OCI-LY7 (cell line): ENCODE results near the gene SPG11. TPM values are rescaled to one million over a fixed set of nuclear protein-coding genes. Genes with fewer than 3 reads are reported as not detected.

Experiments
- BruUV-seq: library from RNA; stranded (reverse); fragments of 400-500 nt; replicated peaks from 2 replicates; lab custom pipeline; 2021; lab: Mats Ljungman, UMichigan
- CTCF ChIA-PET: fragments of 300-600 bp; sonication (Branson Sonifier 250); formaldehyde crosslinking; loops from one replicate; lab custom pipeline; 2022; ENCODE audit warnings: antibody characterized with exemption; ENCODE audit not compliant: unreplicated experiment; lab: Charles Lee
- POLR2A ChIA-PET: fragments of 300-600 bp; sonication (Branson Sonifier 250); formaldehyde crosslinking; loops from one replicate; lab custom pipeline; 2022; ENCODE audit warnings: antibody characterized with exemption; lab: Charles Lee
- DNase-seq: peaks from one replicate; pipeline ENCODE4 v3.0.0-alpha.2; 2015; ENCODE audit warnings: low spot score
- H2AFZ ChIP-seq: fragments of 200-600 bp; sonication (generic), shearing (Covaris generic); 2 replicates; pipeline ENCODE4 v1.6.1; 2014; ENCODE audit warnings: mild to moderate bottlenecking, antibody characterized with exemption, low read length, moderate library complexity
- H3K27ac ChIP-seq: fragments of 200-600 bp; sonication (generic); 2 replicates; pipeline ENCODE4 v1.5.1; 2014; ENCODE audit warnings: mixed run types, low read depth, mild to moderate bottlenecking, moderate library complexity, low read length, inconsistent platforms; ENCODE audit not compliant: poor library complexity, severe bottlenecking
- H3K36me3 ChIP-seq: fragments of 200-600 bp; sonication (generic); 2 replicates; pipeline ENCODE4 v1.6.1; 2014; ENCODE audit warnings: mild to moderate bottlenecking, antibody characterized with exemption, low read length, moderate library complexity, mixed read lengths; ENCODE audit not compliant: insufficient read depth
- H3K4me1 ChIP-seq: fragments of 200-600 bp; sonication (generic); 2 replicates; pipeline ENCODE4 v1.5.1; 2014; ENCODE audit warnings: mild to moderate bottlenecking, low read length; ENCODE audit not compliant: insufficient read depth, poor library complexity, severe bottlenecking
- H3K4me2 ChIP-seq: fragments of 200-600 bp; sonication (generic); 2 replicates; pipeline ENCODE4 v1.6.1; 2014; ENCODE audit warnings: mild to moderate bottlenecking, low read length
- H3K4me3 ChIP-seq: fragments of 200-600 bp; sonication (generic); 2 replicates; pipeline ENCODE4 v1.5.1; 2014; ENCODE audit warnings: mild to moderate bottlenecking, low read depth, low read length; ENCODE audit not compliant: poor library complexity, severe bottlenecking
- H3K79me2 ChIP-seq: fragments of 200-600 bp; sonication (generic); 2 replicates; pipeline ENCODE4 v1.6.1; 2016; ENCODE audit warnings: low read depth, mild to moderate bottlenecking, low read length, moderate library complexity, mixed read lengths; ENCODE audit not compliant: insufficient read depth
- H3K9me2 ChIP-seq: fragments of 200-600 bp; sonication (generic); 2 replicates; pipeline ENCODE4 v1.6.1; 2016; ENCODE audit warnings: mild to moderate bottlenecking, low read length, mixed read lengths; ENCODE audit not compliant: insufficient read depth
- H3K9me3 ChIP-seq: fragments of 200-600 bp; sonication (generic); 2 replicates; pipeline ENCODE4 v1.6.1; 2014; ENCODE audit warnings: mild to moderate bottlenecking, mixed run types, low read length, mixed read lengths
- H4K20me1 ChIP-seq: fragments of 200-600 bp; sonication (generic); 2 replicates; pipeline ENCODE4 v1.6.1; 2014; ENCODE audit warnings: mild to moderate bottlenecking, antibody characterized with exemption, low read length, moderate library complexity, mixed read lengths; ENCODE audit not compliant: insufficient read depth
- CTCF ChIP-seq: fragments of 200-600 bp; sonication (generic); conservative IDR thresholded peaks from 2 replicates; pipeline ENCODE4 v1.5.1; 2014; ENCODE audit warnings: mild to moderate bottlenecking, antibody characterized with exemption, low read length, moderate library complexity, mixed read lengths
- EZH2phosphoT487 ChIP-seq: fragments of 200-600 bp; sonication (generic); IDR thresholded peaks from 2 replicates; pipeline ENCODE4 v1.6.1; 2018; ENCODE audit warnings: low read depth, borderline replicate concordance, mild to moderate bottlenecking, mixed run types, antibody characterized with exemption, low read length, moderate library complexity, mixed read lengths
- intact Hi-C: fragments of 100-400 bp; cut with micrococcal nuclease; formaldehyde crosslinking; loops from one replicate; pipeline ENCODE4 v1.10.0; 2022; ENCODE audit not compliant: unreplicated experiment
- total RNA-seq, 2 experiments: library from RNA; depleted of rRNA in 1 of 2; stranded (reverse); fragments of >200 nt in 1 of 2; shearing (Covaris generic) in 1 of 2; gene quantifications; 2 replicates each; pipeline ENCODE4 v1.2.3, GENCODE V29; 2014 to 2022

The SPG11 gene
- total RNA-seq, 2 experiments from 2014 or later = 69.1 to 92.8 TPM

- H3K9me3 ChIP-seq = 0 out of 2 replicates have a peak, but pooled peaks cover 5% of the 10 kb centered on the region
- H2AFZ ChIP-seq = no peak overlapping the region
- CTCF ChIA-PET = no interaction called here
- TF ChIP-seq CTCF (no peak), EZH2phosphoT487 (no peak)
- no peak overlapping the region for H3K27ac ChIP-seq
- no peaks in the 10 kb centered on the region for H4K20me1 ChIP-seq
- H3K36me3 ChIP-seq = no peaks in the 10 kb centered on the region
- H3K4me3 ChIP-seq = no peak overlapping the region
- no peaks in the 10 kb centered on the region for H3K79me2 ChIP-seq
- DNase-seq = no peak
- no TSS peak for BruUV-seq
- H3K9me2 ChIP-seq = no peaks in the 10 kb centered on the region
- no peak overlapping the region for H3K4me2 ChIP-seq
- POLR2A ChIA-PET = no interaction called here
- intact Hi-C loops = no loop called here
- no peaks in the 10 kb centered on the region for H3K4me1 ChIP-seq
These were observed 35.2 kb upstream of the SPG11 start for GRCh38 chr15:44698641-44699040.

- Histone ChIP-seq H3K4me2 (no peak overlapping the region), H4K20me1 (no peaks in the 10 kb centered on the region), H3K9me2 (no peaks in the 10 kb centered on the region), H3K36me3 (no peaks in the 10 kb centered on the region), H2AFZ (no peak overlapping the region), H3K4me3 (no peak overlapping the region), H3K27ac (no peak overlapping the region), H3K79me2 (no peaks in the 10 kb centered on the region), H3K4me1 (no peaks in the 10 kb centered on the region), H3K9me3 (0 out of 2 replicates have a peak, but pooled peaks cover 5% of the 10 kb centered on the region)
- BruUV-seq = no TSS peak
- intact Hi-C loops = no loop called here
- no peak for DNase-seq
- ChIA-PET CTCF (no interaction called here), POLR2A (no interaction called here)
- TF ChIP-seq CTCF = no peak
- TF ChIP-seq EZH2phosphoT487 = no peak
These were observed 33.6 kb upstream of the SPG11 start for GRCh38 chr15:44697014-44697413.

- intact Hi-C loops = no loop called here
- POLR2A ChIA-PET = interaction anchor here (1.0 to 2.0 kb wide), 3 partner anchors 11 to 41 kb away, joined by 4 to 11 read pairs (median 5); partner anchors contain the start of gene TRIM69
- BruUV-seq = no TSS peak
These were observed 31.8 kb upstream of the SPG11 start for GRCh38 chr15:44695294-44695693.

More at GRCh38 chr15:44695294-44695693, 31.8 kb upstream of the SPG11 start:
- no peak for DNase-seq
- Histone ChIP-seq H3K4me3 (no peak overlapping the region), H3K9me3 (no peaks in the 10 kb centered on the region), H3K79me2 (no peaks in the 10 kb centered on the region), H3K4me1 (no peaks in the 10 kb centered on the region), H3K27ac (no peak overlapping the region), H3K4me2 (no peak overlapping the region), H4K20me1 (no peaks in the 10 kb centered on the region), H2AFZ (no peak overlapping the region), H3K9me2 (no peaks in the 10 kb centered on the region), H3K36me3 (no peaks in the 10 kb centered on the region)
- CTCF ChIA-PET = no interaction called here
- no peak for TF ChIP-seq CTCF
- TF ChIP-seq EZH2phosphoT487 = no peak
